Heart right ventricle (tissue), 16 donors: ENCODE data around the gene MYL1. TPM values are rescaled to one million over a fixed set of nuclear protein-coding genes. Genes with fewer than 3 reads are reported as not detected.

Experiments used
- ATAC-seq, 8 donors: fragments of 200-7000 bp; cut with Tn5 transposase; one replicate each; pipeline ENCODE4 v1.9.1; 2020; ENCODE audit warnings: mild to moderate bottlenecking in 8 of 8, moderate library complexity in 8 of 8, moderate number of reproducible peaks in 1 of 8
- DNase-seq, 2 donors: peaks; one replicate each; pipeline ENCODE4 v3.0.0-alpha.2; 2020
- H3K27ac ChIP-seq, 10 donors: fragments of 200-600 bp; sonication (generic) in 2 of 10; one replicate each; pipeline versions ENCODE4 v1.5.0 to v1.8.0; 2020 to 2022; ENCODE audit warnings: mild to moderate bottlenecking in 3 of 10
- H3K27me3 ChIP-seq, 7 donors: fragments of 200-600 bp; one replicate each; pipeline ENCODE4 v1.8.0; 2021 to 2022; ENCODE audit warnings: mild to moderate bottlenecking in 2 of 7
- H3K36me3 ChIP-seq, 9 donors: fragments of 200-600 bp; sonication (generic) in 1 of 9; one replicate each; pipeline versions ENCODE4 v1.5.0 to v1.8.0; 2020 to 2022; ENCODE audit warnings: mild to moderate bottlenecking in 2 of 9
- H3K4me1 ChIP-seq, 9 donors: fragments of 200-600 bp; sonication (generic) in 1 of 9; one replicate each; pipeline versions ENCODE4 v1.5.0 to v1.8.0; 2020 to 2022; ENCODE audit warnings: mild to moderate bottlenecking in 4 of 9
- H3K4me3 ChIP-seq, 10 donors: fragments of 200-600 bp; sonication (generic) in 2 of 10; one replicate each; pipeline versions ENCODE4 v1.5.0 to v1.8.0; 2020 to 2022; ENCODE audit warnings: mild to moderate bottlenecking in 7 of 10, moderate library complexity in 2 of 10
- H3K9me3 ChIP-seq, 11 donors: fragments of 200-600 bp in 10 of 11; sonication (generic) in 2 of 11; one replicate each; pipeline versions ENCODE4 v1.5.0 to v1.8.0; 2013 to 2022; ENCODE audit warnings: mild to moderate bottlenecking in 2 of 11, control low read depth in 1 of 11, moderate library complexity in 1 of 11
- WGBS, 2 donors: extraction: QIAGEN DNeasy Blood & Tissue Kit; methylation state at CpG; one replicate each; pipeline ENCODE4 v1.1.7; 2013; ENCODE audit warnings: inconsistent platforms in 1 of 2; 5-methylcytosine and 5-hydroxymethylcytosine counted together
- intact Hi-C, 10 donors: fragments of 100-400 bp; cut with DNase I; formaldehyde crosslinking; loops; one replicate each; pipeline versions ENCODE4 v1.11.1 to v1.14.2; 2022
- polyA plus RNA-seq, 2 donors: library from polyadenylated mRNA; stranded (reverse); fragments of 200-250 nt; gene quantifications; one replicate each; pipeline ENCODE4 v1.2.3, GENCODE V29; 2013
- total RNA-seq, 10 donors: library from RNA; stranded (reverse); fragmentation: NEBNext Ultra II Directional in 3 of 10; extraction: Animal tissue kit (Norgen Biotek cat#: 25700) in 3 of 10; gene quantifications; one replicate each; pipeline versions ENCODE4 v1.2.1 to v1.2.4, GENCODE V29; 2021 to 2023
- TF ChIP-seq, protein P1 (sequence below), 9 donors: fragments of 200-600 bp; sonication (generic) in 2 of 9; IDR thresholded peaks; one replicate each; pipeline versions ENCODE4 v1.5.0 to v1.8.0; 2021 to 2022; ENCODE audit warnings: antibody characterized with exemption in 9 of 9, mild to moderate bottlenecking in 5 of 9, moderate library complexity in 1 of 9
- donor health status: Arrhythmogenic right ventricular cardiomyopathy.
- donor health status: ischemic (EF 13 %, LVEDD 7.1; RV severe dilation, severe dysfunction).
- donor health status: healthy with polysubstance abuse.
- donor health status: DM: no; HTN: yes; CAD: no.
- donor health status: DM: no; HTN: no; CAD: no.
- donor health status: ischemic (EF 25% LVEDD 6.9; RV normal size, moderate dysfunction).
- donor health status: ischemic (EF 25% LVEDD 5.7; RV mildly dilated, moderate dysfunction).
- donor health status: healthy.
- donor health status: DM: yes; HTN: yes; CAD: no.
- donor health status: Ischemic cardiomyopathy.
- donor health status: ischemic (EF 35%, LVEDD 5.7; RV mildly dilated, moderate dysfunction).
- donor health status: nonischemic (EF 11% LVEDD 7.7; RV severe dilation, severe dysfunction).
- donor health status: DM: yes; HTN: yes; CAD: no.
- donor health status: PGD.
- donor health status: ischemic (EF 29% LVEDD 5.4; RV normal size, mild dysfunction).
- donor health status: nonischemic (EF 23%, LVEDD 6.1; RV moderate dilation, normal function).

The MYL1 gene
- total and polyA plus RNA-seq, 12 donors: 0.34 to 3.1 (median 0.50) TPM; not detected in 5

DNA sequence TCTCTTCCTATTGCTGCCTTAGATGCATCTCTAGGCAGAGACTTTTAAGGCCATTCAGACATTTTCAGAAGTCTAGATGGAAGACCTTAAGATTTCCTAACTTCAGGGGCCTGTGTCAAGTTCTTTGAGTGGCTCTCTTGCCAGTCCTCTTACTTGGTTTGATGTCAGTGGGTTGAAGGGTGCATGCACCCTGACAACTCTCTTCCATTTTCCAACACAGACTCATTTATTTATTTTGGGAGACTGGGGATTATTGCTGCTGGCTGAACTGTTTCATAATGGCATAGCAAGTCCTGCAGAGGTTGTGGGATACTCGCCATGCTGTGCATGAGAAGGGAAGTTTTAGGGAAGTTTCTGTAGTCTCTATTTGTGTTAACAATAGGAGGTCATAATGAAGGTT is 50.7 kb downstream of the MYL1 start:
- ATAC-seq: no peak
- Histone ChIP-seq H3K27me3 (peaks cover 0 to 7% (median 0%) of the 10 kb centered on the region in 7 donors), H3K36me3 (no peaks in the 10 kb centered on the region), H3K9me3 (no peaks in the 10 kb centered on the region), H3K4me3 (no peak overlapping the region), H3K27ac (no peak overlapping the region), H3K4me1 (no peaks in the 10 kb centered on the region)
- intact Hi-C loops: no loop called here
- WGBS, 2 donors: 76 to 87% methylated on average over 1 of the region's 1 CpG
- DNase-seq: no peak
- TF ChIP-seq, protein P1, sequence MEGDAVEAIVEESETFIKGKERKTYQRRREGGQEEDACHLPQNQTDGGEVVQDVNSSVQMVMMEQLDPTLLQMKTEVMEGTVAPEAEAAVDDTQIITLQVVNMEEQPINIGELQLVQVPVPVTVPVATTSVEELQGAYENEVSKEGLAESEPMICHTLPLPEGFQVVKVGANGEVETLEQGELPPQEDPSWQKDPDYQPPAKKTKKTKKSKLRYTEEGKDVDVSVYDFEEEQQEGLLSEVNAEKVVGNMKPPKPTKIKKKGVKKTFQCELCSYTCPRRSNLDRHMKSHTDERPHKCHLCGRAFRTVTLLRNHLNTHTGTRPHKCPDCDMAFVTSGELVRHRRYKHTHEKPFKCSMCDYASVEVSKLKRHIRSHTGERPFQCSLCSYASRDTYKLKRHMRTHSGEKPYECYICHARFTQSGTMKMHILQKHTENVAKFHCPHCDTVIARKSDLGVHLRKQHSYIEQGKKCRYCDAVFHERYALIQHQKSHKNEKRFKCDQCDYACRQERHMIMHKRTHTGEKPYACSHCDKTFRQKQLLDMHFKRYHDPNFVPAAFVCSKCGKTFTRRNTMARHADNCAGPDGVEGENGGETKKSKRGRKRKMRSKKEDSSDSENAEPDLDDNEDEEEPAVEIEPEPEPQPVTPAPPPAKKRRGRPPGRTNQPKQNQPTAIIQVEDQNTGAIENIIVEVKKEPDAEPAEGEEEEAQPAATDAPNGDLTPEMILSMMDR (IDR thresholded peaks at IDR 0.05): no peak

DNA sequence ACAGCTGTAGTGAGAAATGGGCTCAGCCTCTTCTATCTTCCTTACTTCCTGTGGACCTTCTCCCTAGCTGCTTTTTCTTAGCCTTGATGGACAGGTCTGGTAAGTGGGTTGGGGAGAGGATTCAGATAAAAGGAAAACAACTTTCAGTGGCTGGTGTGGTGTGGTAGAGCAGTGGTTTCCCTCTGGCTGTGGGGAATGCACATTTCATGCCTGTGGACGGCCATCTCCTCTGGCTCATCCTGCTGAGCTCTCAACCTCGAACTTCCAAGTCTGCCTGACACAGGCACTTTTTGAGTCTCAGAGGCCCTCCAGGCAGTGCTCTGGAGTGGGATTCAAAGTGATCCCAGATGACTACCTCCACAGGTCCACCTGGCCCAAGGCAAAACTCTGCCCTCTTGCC is 51.1 kb downstream of the MYL1 start:
- H3K27me3 ChIP-seq: peaks cover 0 to 7% (median 0%) of the 10 kb centered on the region in 7 donors
- H3K36me3 ChIP-seq: no peaks in the 10 kb centered on the region
- H3K27ac ChIP-seq: no peak overlapping the region
- 84 to 87% methylated on average over 2 of the region's 2 CpGs for WGBS, 2 donors
- TF ChIP-seq, protein P1 (IDR thresholded peaks at IDR 0.05): no peak
- no peaks in the 10 kb centered on the region for H3K9me3 ChIP-seq
- intact Hi-C loops: no loop called here
- no peak overlapping the region for H3K4me3 ChIP-seq
- no peak for ATAC-seq
- no peak for DNase-seq
- no peaks in the 10 kb centered on the region for H3K4me1 ChIP-seq

DNA sequence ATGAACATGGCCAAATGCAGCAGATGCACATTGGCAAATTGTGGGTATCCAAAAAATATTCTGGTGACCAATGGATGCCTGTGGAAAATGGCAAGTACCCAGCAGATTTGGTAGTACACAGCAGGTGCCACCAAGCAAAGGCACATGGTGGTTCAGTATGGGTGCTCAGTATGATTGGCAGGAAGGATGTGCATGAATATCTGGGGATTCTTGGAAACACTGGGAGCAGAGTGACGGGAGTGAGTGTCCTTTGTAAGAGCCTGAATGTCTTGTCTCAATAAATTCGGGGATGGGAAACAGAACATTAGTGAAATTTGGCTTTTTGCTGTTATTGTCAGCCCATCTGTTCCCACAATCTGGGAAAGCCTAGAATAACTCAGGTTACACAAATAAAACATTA is 52.9 kb downstream of the MYL1 start:
- Histone ChIP-seq H3K4me1 (no peaks in the 10 kb centered on the region), H3K36me3 (no peaks in the 10 kb centered on the region), H3K27ac (no peak overlapping the region), H3K4me3 (no peak overlapping the region), H3K9me3 (peaks cover 0 to 2% (median 0%) of the 10 kb centered on the region in 11 donors), H3K27me3 (peaks cover 0 to 7% (median 0%) of the 10 kb centered on the region in 7 donors)
- DNase-seq: no peak
- intact Hi-C loops: no loop called here
- TF ChIP-seq, protein P1 (IDR thresholded peaks at IDR 0.05): no peak
- 69 to 71% methylated on average over 2 of the region's 2 CpGs for WGBS, 2 donors
- ATAC-seq: no peak

DNA sequence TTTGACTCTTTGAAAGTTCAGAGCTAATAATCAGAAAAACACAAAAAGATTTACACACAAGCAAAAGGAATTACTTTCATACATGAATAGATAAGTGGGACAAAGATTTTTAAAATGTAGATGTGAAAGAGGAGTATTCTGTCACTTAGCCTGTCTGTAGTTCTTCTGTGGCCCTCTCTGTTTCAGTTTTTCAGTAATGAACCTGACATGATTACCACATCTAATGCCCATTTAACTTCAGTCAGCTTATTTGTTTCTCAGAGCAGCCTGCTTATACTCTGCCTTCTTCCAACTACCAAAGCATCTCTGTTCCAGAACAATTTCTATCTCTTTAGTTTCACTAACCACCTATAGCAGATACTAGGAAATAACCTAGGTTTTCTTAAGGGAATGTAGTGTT is 55.3 kb downstream of the MYL1 start:
- TF ChIP-seq, protein P1 (IDR thresholded peaks at IDR 0.05): no peak
- Histone ChIP-seq H3K4me3 (no peak overlapping the region), H3K9me3 (peaks cover 0 to 3% (median 0%) of the 10 kb centered on the region in 11 donors), H3K36me3 (no peaks in the 10 kb centered on the region), H3K27me3 (no peaks in the 10 kb centered on the region), H3K4me1 (no peaks in the 10 kb centered on the region), H3K27ac (no peak overlapping the region)
- no peak for DNase-seq
- intact Hi-C loops: loop anchor here in 1 of 10 donors (10.0 kb wide), 1 partner anchor 145 kb away; no protein-coding TSS in a partner anchor
- ATAC-seq: no peak
